Prostate gland (tissue), 2 donors: ENCODE measurements around the gene DCHS2.

Experiments
- CTCF ChIP-seq, 4 experiments: fragments of 200-600 bp in 2 of 4; fragments of 450-650 bp in 2 of 4; sonication (generic) in 2 of 4; IDR thresholded peaks; 1 replicate in 3 of 4; 2 replicates in 1 of 4; pipeline ENCODE4 v1.5.1; 2016 to 2019; ENCODE audit warnings: antibody characterized with exemption in 4 of 4, mild to moderate bottlenecking in 2 of 4, moderate library complexity in 2 of 4
- POLR2A ChIP-seq: fragments of 450-650 bp; IDR thresholded peaks from one replicate; pipeline ENCODE4 v1.6.1; 2016; ENCODE audit warnings: antibody characterized with exemption, mild to moderate bottlenecking

- TF ChIP-seq CTCF (IDR thresholded peaks at IDR 0.05) (no peak), POLR2A (no peak)
Measured at GRCh38 chr4:154186888-154187287, 304.7 kb downstream of the DCHS2 start.
